C4-2B (cell line): ENCODE measurements around the gene OR51G2.

Source experiments
- CTCF ChIP-seq: fragments of 450-650 bp; conservative IDR thresholded peaks from 2 replicates; pipeline ENCODE4 v1.5.1; 2017; ENCODE audit warnings: mild to moderate bottlenecking
- ZFX ChIP-seq: fragments of 450-650 bp; IDR thresholded peaks from 2 replicates; pipeline ENCODE4 v1.6.1; 2017

- TF ChIP-seq CTCF (no peak), ZFX (no peak)
Measured at GRCh38 chr11:4922304-4922703, 3.2 kb upstream of the OR51G2 start.
